Tibial artery (tissue), 4 donors: ENCODE measurements around the gene WDR36.

Experiments used
- DNase-seq, 2 donors: peaks; one replicate each; pipeline ENCODE4 v3.0.0-alpha.2; 2019
- H3K27ac ChIP-seq, 2 donors: fragments of 200-600 bp; sonication (generic) in 1 of 2; 1 replicate in 1 of 2; 2 replicates in 1 of 2; pipeline ENCODE4 v1.5.1; 2018 to 2019; ENCODE audit warnings: mild to moderate bottlenecking in 1 of 2
- H3K27me3 ChIP-seq, 2 donors: fragments of 200-600 bp; sonication (generic) in 1 of 2; one replicate each; pipeline versions ENCODE4 v1.5.1 to v1.6.0; 2016 to 2019
- H3K36me3 ChIP-seq, 3 donors: fragments of 200-600 bp; sonication (generic) in 2 of 3; one replicate each; pipeline ENCODE4 v1.5.1; 2016 to 2019; ENCODE audit warnings: mild to moderate bottlenecking in 2 of 3
- H3K4me1 ChIP-seq, 4 donors: fragments of 200-600 bp; sonication (generic) in 2 of 4; 1 replicate in 3 of 4; 2 replicates in 1 of 4; pipeline ENCODE4 v1.5.1; 2016 to 2019
- H3K4me3 ChIP-seq, 2 donors: fragments of 200-600 bp; sonication (generic) in 1 of 2; 1 replicate in 1 of 2; 2 replicates in 1 of 2; pipeline ENCODE4 v1.5.1; 2018 to 2019; ENCODE audit warnings: mild to moderate bottlenecking in 2 of 2
- H3K9me3 ChIP-seq, 3 donors: fragments of 200-600 bp; sonication (generic) in 1 of 3; one replicate each; pipeline ENCODE4 v1.5.1; 2016 to 2019
- intact Hi-C: fragments of 100-400 bp; cut with DNase I; formaldehyde crosslinking; loops from one replicate; pipeline ENCODE4 v1.15.0; 2023; ENCODE audit warnings: low total_unique reads
- TF ChIP-seq, protein P1 (sequence below), 2 experiments: fragments of 200-600 bp in 1 of 2; fragments of 450-650 bp in 1 of 2; IDR thresholded peaks; one replicate each; pipeline ENCODE4 v1.5.1; 2017 to 2019; ENCODE audit warnings: antibody characterized with exemption in 2 of 2, mild to moderate bottlenecking in 1 of 2, moderate library complexity in 1 of 2

The WDR36 gene

GRCh38 chr5:111116550-111116949 lies 24.4 kb downstream of the WDR36 start:
- no peak for DNase-seq
- Histone ChIP-seq H3K9me3 (no peaks in the 10 kb centered on the region), H3K4me1 (no peaks in the 10 kb centered on the region), H3K36me3 (peaks cover 32 to 79% (median 47%) of the 10 kb centered on the region in 3 donors), H3K27me3 (no peaks in the 10 kb centered on the region), H3K4me3 (no peak overlapping the region), H3K27ac (no peak overlapping the region)
- intact Hi-C loops = no loop called here
- TF ChIP-seq, protein P1, sequence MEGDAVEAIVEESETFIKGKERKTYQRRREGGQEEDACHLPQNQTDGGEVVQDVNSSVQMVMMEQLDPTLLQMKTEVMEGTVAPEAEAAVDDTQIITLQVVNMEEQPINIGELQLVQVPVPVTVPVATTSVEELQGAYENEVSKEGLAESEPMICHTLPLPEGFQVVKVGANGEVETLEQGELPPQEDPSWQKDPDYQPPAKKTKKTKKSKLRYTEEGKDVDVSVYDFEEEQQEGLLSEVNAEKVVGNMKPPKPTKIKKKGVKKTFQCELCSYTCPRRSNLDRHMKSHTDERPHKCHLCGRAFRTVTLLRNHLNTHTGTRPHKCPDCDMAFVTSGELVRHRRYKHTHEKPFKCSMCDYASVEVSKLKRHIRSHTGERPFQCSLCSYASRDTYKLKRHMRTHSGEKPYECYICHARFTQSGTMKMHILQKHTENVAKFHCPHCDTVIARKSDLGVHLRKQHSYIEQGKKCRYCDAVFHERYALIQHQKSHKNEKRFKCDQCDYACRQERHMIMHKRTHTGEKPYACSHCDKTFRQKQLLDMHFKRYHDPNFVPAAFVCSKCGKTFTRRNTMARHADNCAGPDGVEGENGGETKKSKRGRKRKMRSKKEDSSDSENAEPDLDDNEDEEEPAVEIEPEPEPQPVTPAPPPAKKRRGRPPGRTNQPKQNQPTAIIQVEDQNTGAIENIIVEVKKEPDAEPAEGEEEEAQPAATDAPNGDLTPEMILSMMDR (IDR thresholded peaks at IDR 0.05) = no peak

DNA sequence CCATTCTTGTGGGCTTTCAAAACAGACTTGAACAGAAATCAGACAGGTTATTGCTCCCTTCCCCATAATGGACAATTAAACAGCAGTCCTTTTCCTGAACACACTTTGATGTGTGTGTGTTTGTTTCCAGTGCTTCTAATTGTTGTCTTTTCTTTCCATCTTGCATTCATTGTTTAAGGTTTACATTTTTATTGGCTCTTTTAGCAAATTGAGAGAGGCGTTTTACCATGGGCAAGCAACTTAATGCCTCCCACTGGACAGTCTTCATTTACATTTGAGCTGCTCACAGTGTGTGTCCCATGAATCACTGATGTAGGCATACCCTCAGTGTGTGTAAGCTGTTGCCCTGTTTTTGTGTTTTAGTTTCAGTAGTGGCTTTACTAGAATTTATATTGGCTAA lies 25.0 kb downstream of the WDR36 start:
- Histone ChIP-seq H3K4me3 (no peak overlapping the region), H3K36me3 (peaks cover 36 to 81% (median 53%) of the 10 kb centered on the region in 3 donors), H3K27ac (no peak overlapping the region), H3K4me1 (no peaks in the 10 kb centered on the region), H3K9me3 (no peaks in the 10 kb centered on the region), H3K27me3 (no peaks in the 10 kb centered on the region)
- no peak for DNase-seq
- TF ChIP-seq, protein P1 (IDR thresholded peaks at IDR 0.05) = no peak
- intact Hi-C loops = no loop called here

- Histone ChIP-seq H3K9me3 (no peaks in the 10 kb centered on the region), H3K36me3 (peaks cover 31 to 74% (median 63%) of the 10 kb centered on the region in 3 donors), H3K4me1 (no peaks in the 10 kb centered on the region), H3K27me3 (no peaks in the 10 kb centered on the region), H3K4me3 (no peak overlapping the region), H3K27ac (no peak overlapping the region)
- intact Hi-C loops = no loop called here
- TF ChIP-seq, protein P1 (IDR thresholded peaks at IDR 0.05) = no peak
- DNase-seq = no peak
These were observed 27.1 kb downstream of the WDR36 start for GRCh38 chr5:111119221-111119620.

DNA sequence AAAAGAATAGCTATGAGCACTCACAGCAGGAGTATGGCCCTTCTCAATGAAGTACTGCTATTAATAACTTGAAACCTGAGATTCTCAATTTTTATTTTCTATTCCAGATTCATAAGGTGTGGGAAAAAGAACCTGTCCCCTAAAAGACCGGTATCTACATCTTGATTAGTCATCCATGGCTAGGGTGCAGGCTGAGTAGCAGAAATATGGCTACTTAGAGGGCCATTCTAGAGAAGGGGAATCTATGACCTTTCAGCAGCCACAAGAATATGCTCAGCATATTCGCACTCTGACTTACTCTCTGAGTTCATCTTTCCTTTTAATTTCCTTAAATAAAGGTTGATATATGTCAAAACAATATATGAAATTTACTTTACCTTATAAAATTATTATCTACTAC lies 27.7 kb downstream of the WDR36 start:
- no peaks in the 10 kb centered on the region for H3K27me3 ChIP-seq
- H3K27ac ChIP-seq = no peak overlapping the region
- intact Hi-C loops = no loop called here
- peaks cover 36 to 71% (median 68%) of the 10 kb centered on the region in 3 donors for H3K36me3 ChIP-seq
- no peak overlapping the region for H3K4me3 ChIP-seq
- H3K9me3 ChIP-seq = no peaks in the 10 kb centered on the region
- TF ChIP-seq, protein P1 (IDR thresholded peaks at IDR 0.05) = no peak
- no peak for DNase-seq
- no peaks in the 10 kb centered on the region for H3K4me1 ChIP-seq

DNA sequence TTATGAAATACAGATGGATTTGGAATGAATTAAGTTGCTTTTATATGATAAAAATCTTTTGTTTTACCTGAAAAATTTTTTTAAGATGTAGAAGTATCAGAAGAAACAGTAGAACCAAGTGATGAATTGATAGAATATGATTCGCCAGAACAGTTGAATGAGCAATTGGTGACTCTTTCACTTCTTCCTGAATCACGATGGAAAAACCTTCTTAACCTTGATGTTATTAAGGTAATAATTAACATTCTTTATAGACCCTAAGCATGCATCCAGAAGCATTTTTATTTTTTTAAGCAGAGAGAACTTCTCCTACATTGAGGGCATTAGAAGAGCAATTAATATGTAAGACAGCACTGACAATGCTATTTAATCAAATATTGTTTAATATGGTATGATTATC lies 28.8 kb downstream of the WDR36 start:
- no peak overlapping the region for H3K27ac ChIP-seq
- TF ChIP-seq, protein P1 (IDR thresholded peaks at IDR 0.05) = no peak
- no peaks in the 10 kb centered on the region for H3K27me3 ChIP-seq
- H3K9me3 ChIP-seq = no peaks in the 10 kb centered on the region
- intact Hi-C loops = no loop called here
- peaks cover 41 to 76% (median 71%) of the 10 kb centered on the region in 3 donors for H3K36me3 ChIP-seq
- H3K4me3 ChIP-seq = no peak overlapping the region
- no peaks in the 10 kb centered on the region for H3K4me1 ChIP-seq
- DNase-seq = no peak

DNA sequence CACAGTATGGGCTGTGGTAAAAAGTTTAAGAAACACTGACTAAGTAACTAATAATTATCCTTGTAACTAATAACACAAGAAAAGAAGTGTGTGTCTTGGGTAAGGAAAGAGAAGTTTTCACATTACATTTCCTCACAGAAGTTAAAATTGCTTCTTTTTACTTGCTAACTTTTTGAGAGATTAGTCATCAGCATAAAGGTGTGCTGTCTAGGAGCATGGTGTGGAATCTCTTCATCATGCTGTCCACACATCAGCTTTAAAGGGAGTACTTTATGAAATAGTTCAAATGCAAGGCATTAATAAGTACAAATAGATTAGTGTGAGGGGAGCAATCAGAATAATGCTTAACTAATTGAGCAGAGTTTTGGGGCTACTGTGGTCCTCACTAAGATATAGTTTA lies 29.8 kb downstream of the WDR36 start:
- TF ChIP-seq, protein P1 (IDR thresholded peaks at IDR 0.05) = no peak
- H3K4me3 ChIP-seq = no peak overlapping the region
- no peaks in the 10 kb centered on the region for H3K9me3 ChIP-seq
- H3K36me3 ChIP-seq = peaks cover 51 to 83% (median 80%) of the 10 kb centered on the region in 3 donors
- no peak overlapping the region for H3K27ac ChIP-seq
- intact Hi-C loops = no loop called here
- no peaks in the 10 kb centered on the region for H3K27me3 ChIP-seq
- no peaks in the 10 kb centered on the region for H3K4me1 ChIP-seq
- DNase-seq = no peak
